GM12873 (cell line): ENCODE results near the gene DRD3.

Experiments used
- CTCF ChIP-seq: IDR thresholded peaks from 2 replicates; pipeline ENCODE4 v1.5.1; 2012; ENCODE audit warnings: low read depth, mild to moderate bottlenecking, moderate library complexity, low read length, control low read depth; ENCODE audit not compliant: insufficient read depth; ENCODE audit errors: missing control alignments

The DRD3 gene

GRCh38 chr3:114213292-114213626, 34.4 kb upstream of the DRD3 start:
- TF ChIP-seq CTCF = no peak

GRCh38 chr3:114212646-114213045, 33.8 kb upstream of the DRD3 start:
- TF ChIP-seq CTCF = no peak

GRCh38 chr3:114207768-114208167, 28.9 kb upstream of the DRD3 start:
- no peak for TF ChIP-seq CTCF

GRCh38 chr3:114206342-114206741, 27.5 kb upstream of the DRD3 start:
- no peak for TF ChIP-seq CTCF

- no peak for TF ChIP-seq CTCF
Observed at GRCh38 chr3:114205541-114205940, 26.7 kb upstream of the DRD3 start.

- TF ChIP-seq CTCF = no peak
Observed at GRCh38 chr3:114194750-114195149, 15.9 kb upstream of the DRD3 start.

- TF ChIP-seq CTCF = no peak
Observed at GRCh38 chr3:114192136-114192535, 13.3 kb upstream of the DRD3 start.

- no peak for TF ChIP-seq CTCF
Observed at GRCh38 chr3:114186501-114186900, 7.6 kb upstream of the DRD3 start.
